Thoracic aorta (tissue), 2 donors: ENCODE data around the gene TTC39B. TPM values are rescaled to one million over a fixed set of nuclear protein-coding genes. Genes with fewer than 3 reads are reported as not detected.

ENCODE experiments used
- ATAC-seq: fragments of 150-250 bp; one replicate; pipeline ENCODE4 v1.8.0; 2017; ENCODE audit warnings: low read depth; ENCODE audit not compliant: insufficient number of reproducible peaks, low FRiP score
- DNase-seq: peaks from one replicate; pipeline ENCODE4 v3.0.0-alpha.2; 2020; ENCODE audit warnings: low spot score
- H3K27ac ChIP-seq, 2 donors: fragments of 200-600 bp; sonication (generic); 1 replicate in 1 of 2; 2 replicates in 1 of 2; pipeline ENCODE4 v1.5.1; 2016; ENCODE audit warnings: mild to moderate bottlenecking in 2 of 2, moderate library complexity in 2 of 2
- H3K27me3 ChIP-seq: fragments of 200-600 bp; sonication (generic); replicated peaks from 2 replicates; pipeline ENCODE4 v1.6.0; 2016; ENCODE audit warnings: mild to moderate bottlenecking; ENCODE audit not compliant: insufficient read depth
- H3K36me3 ChIP-seq: fragments of 200-600 bp; sonication (generic); one replicate; pipeline ENCODE4 v1.5.1; 2016
- H3K4me1 ChIP-seq, 2 donors: fragments of 200-600 bp; sonication (generic); 1 replicate in 1 of 2; 2 replicates in 1 of 2; pipeline versions ENCODE4 v1.5.1 to v1.6.0; 2016; ENCODE audit warnings: low read depth in 2 of 2, mild to moderate bottlenecking in 1 of 2; ENCODE audit not compliant: control insufficient read depth in 1 of 2
- H3K4me3 ChIP-seq: fragments of 200-600 bp; sonication (generic); 2 replicates; pipeline ENCODE4 v1.5.1; 2016; ENCODE audit warnings: mild to moderate bottlenecking
- H3K9me3 ChIP-seq: fragments of 200-600 bp; sonication (generic); 2 replicates; pipeline ENCODE4 v1.5.1; 2016
- CTCF ChIP-seq: fragments of 200-600 bp; sonication (generic); IDR thresholded peaks from one replicate; pipeline ENCODE4 v1.5.1; 2019; ENCODE audit warnings: antibody characterized with exemption
- total RNA-seq, 2 donors: library from RNA; depleted of rRNA; stranded (reverse); fragments of >200 nt; gene quantifications; one replicate each; pipeline versions ENCODE4 v1.1.0 to v1.2.3, GENCODE V29; 2016

Gene TTC39B
- total RNA-seq, 2 donors from 2014 or later, result 24.2 to 46.7 TPM

- no peak for TF ChIP-seq CTCF
- DNase-seq, result no peak
- H3K36me3 ChIP-seq, result peaks cover 5% of the 10 kb centered on the region
Observed at GRCh38 chr9:15225564-15226126, 81.4 kb downstream of the TTC39B start.

GRCh38 chr9:15222313-15222712, 84.7 kb downstream of the TTC39B start:
- no peak overlapping the region for H3K4me3 ChIP-seq
- H3K36me3 ChIP-seq, result peaks cover 5% of the 10 kb centered on the region
- H3K27ac ChIP-seq, result no peak overlapping the region
- no peak for TF ChIP-seq CTCF
- H3K9me3 ChIP-seq, result no peaks in the 10 kb centered on the region
- ATAC-seq (no peak), DNase-seq (no peak)
- H3K27me3 ChIP-seq, result no peaks in the 10 kb centered on the region
- H3K4me1 ChIP-seq, result peaks cover 0 to 12% of the 10 kb centered on the region in 2 donors

More at GRCh38 chr9:15225564-15226126, 81.4 kb downstream of the TTC39B start:
- no peaks in the 10 kb centered on the region for H3K27me3 ChIP-seq
- no peak for ATAC-seq
- no peak overlapping the region for H3K27ac ChIP-seq
- H3K9me3 ChIP-seq, result no peaks in the 10 kb centered on the region
- no peak overlapping the region for H3K4me3 ChIP-seq
- H3K4me1 ChIP-seq, result peaks cover 0 to 12% of the 10 kb centered on the region in 2 donors

GRCh38 chr9:15221746-15222145, 85.3 kb downstream of the TTC39B start:
- no peak for TF ChIP-seq CTCF
- H3K27ac ChIP-seq, result no peak overlapping the region

GRCh38 chr9:15220658-15221318, 86.2 kb downstream of the TTC39B start:
- Histone ChIP-seq H3K9me3 (no peaks in the 10 kb centered on the region), H3K4me1 (peaks cover 0 to 12% of the 10 kb centered on the region in 2 donors), H3K27me3 (no peaks in the 10 kb centered on the region), H3K27ac (no peak overlapping the region), H3K4me3 (no peak overlapping the region), H3K36me3 (peaks cover 5% of the 10 kb centered on the region)
- DNase-seq (no peak), ATAC-seq (no peak)
- TF ChIP-seq CTCF, result no peak

More at GRCh38 chr9:15221746-15222145, 85.3 kb downstream of the TTC39B start:
- H3K36me3 ChIP-seq, result peaks cover 5% of the 10 kb centered on the region
- H3K4me3 ChIP-seq, result no peak overlapping the region
- no peaks in the 10 kb centered on the region for H3K27me3 ChIP-seq
- no peaks in the 10 kb centered on the region for H3K9me3 ChIP-seq
- peaks cover 0 to 12% of the 10 kb centered on the region in 2 donors for H3K4me1 ChIP-seq
- no peak for DNase-seq
- ATAC-seq, result no peak

- no peak overlapping the region for H3K4me3 ChIP-seq
Observed at GRCh38 chr9:15219546-15219945, 87.5 kb downstream of the TTC39B start.

More at GRCh38 chr9:15219546-15219945, 87.5 kb downstream of the TTC39B start:
- Histone ChIP-seq H3K9me3 (no peaks in the 10 kb centered on the region), H3K4me1 (peaks cover 0 to 21% of the 10 kb centered on the region in 2 donors), H3K27me3 (no peaks in the 10 kb centered on the region), H3K36me3 (peaks cover 5% of the 10 kb centered on the region), H3K27ac (no peak overlapping the region)
- no peak for DNase-seq
- no peak for TF ChIP-seq CTCF
- ATAC-seq, result no peak
